Measurements from ENCODE around the gene ABLIM3.

GRCh38 chr5:149229298-149229937 is 88.1 kb downstream of the ABLIM3 start:
- TF ChIP-seq POLR2A (IDR thresholded peaks at IDR 0.05; ENCODE audit: low read length) (no peak), GATA1 (IDR thresholded peaks at IDR 0.05; ENCODE audit: low read depth, low read length) (no peak)
